NB4 (cell line): ENCODE data around the gene PRR36.

Source experiments
- CTCF ChIP-seq: IDR thresholded peaks from one replicate; pipeline ENCODE4 v1.5.1; 2012; ENCODE audit warnings: low read depth, low read length
- MAX ChIP-seq: IDR thresholded peaks from 2 replicates; pipeline ENCODE4 v1.6.1; 2011; ENCODE audit warnings: low read depth, low read length
- MYC ChIP-seq: IDR thresholded peaks from 2 replicates; pipeline ENCODE4 v1.6.1; 2011; ENCODE audit warnings: low read depth, low read length
- POLR2A ChIP-seq: IDR thresholded peaks from 2 replicates; pipeline ENCODE4 v1.6.1; 2011; ENCODE audit warnings: mild to moderate bottlenecking; ENCODE audit not compliant: insufficient read length; ENCODE audit errors: extremely low read depth

DNA sequence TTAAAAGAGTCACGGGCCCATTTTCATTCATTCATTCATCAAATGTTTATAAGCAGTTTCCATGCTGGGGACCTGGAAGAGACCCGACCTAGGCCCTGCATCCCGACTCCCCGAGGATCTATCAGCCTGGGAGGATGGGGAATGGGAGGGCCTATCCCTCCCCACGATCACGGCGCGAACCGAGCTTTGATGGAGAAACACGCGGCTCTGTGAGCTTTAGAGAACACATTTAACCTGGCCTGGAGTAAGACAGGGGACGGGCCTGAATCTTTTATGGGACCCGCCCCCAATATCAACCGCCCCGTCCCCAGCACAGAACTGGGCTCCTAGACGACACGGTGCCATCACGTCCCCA lies 45.0 kb downstream of the PRR36 start:
- TF ChIP-seq CTCF (no peak), POLR2A (no peak), MYC (no peak), MAX (no peak)
